ENCODE results near the gene FARSA.
"Not testable (repeated sequence)": the region's sequence is repeated elsewhere in the genome, so short reads cannot be mapped to it uniquely, and the experiment has no call there.

Gene FARSA

DNA sequence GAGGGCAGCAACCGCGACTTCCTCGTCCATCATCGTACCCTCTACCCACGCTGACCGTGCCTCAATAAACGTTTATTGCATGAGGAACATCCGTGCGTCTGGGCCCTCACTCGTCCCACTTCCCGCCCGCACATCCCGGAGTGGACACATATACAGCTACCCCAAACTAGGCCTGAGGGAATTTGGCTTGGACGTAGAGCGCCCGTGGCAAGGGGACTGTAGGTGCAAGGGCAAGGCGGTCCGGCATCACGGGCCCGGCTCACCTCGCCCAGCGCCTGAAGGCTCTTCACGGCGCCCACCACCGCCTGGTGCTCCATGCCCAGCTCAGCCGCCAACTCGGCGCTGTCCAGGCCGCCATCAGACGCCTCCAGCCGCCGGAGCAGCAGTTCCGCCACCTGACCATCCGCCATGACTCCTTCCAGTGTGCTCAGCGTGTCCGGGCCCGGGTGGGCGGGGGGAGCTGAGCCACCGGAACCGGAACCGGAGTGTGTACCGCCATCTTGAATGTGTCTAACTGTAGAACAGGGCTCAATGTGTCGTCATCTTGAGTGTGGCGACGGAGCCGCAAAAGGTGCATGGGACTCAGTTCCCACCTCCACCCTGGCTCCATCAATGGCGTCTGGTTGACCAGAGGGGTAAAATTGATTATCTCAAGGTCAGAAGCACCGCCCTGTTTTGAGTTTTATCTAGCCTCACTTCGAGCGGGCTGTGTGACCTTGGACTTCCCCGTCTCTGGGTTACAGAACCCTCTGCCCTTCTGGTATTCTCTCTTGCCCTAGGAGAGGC is at the start of gene FARSA:
FARSA (minus strand) TSS at position 425 of the 786 bp plus-strand sequence; CDS start at position 410, 15 bp downstream.
- DNase-seq (ENCODE audit: low spot score) = peak; percentile 93

DNA sequence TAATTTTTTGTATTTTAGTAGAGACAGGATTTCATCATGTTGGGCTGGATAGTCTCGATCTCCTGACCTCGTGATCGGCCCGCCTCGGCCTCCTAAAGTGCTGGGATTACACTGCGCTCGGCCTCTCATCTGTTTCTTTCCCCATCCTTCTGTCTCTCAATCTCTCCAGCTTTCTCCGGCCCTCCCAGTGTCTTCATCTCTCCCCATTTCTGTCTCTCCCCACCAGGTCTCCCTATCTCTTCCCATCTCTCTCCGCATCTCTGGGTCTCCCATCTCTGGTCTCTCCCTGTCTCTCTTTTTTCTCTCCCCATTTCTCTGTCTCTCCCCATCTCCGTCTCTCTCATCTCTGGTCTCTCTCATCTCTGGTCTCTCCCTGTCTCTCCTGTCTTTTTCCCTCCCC is 49.6 kb upstream of the FARSA start:
- DNase-seq (ENCODE audit: low spot score) = no peak

DNA sequence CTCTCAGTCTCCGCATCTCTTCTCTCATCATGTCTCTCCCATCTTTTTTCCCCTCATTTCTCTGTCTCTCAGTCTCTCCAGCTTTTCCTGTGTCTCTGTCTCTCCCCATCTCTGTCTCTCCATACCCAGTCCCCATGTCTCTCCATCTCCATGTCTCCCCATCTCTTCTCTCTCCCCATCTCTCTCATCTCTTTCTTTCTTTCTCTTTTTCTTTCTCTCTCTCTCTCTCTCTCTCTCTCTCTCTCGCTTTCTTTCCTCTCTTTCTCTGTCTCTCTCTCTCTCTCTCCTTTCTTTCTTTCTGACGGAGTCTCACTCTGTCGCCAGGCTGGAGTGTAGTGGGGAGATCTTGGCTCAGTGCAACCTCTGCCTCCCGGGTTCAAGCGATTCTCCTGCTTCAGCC is 49.1 kb upstream of the FARSA start:
- DNase-seq (ENCODE audit: low spot score) = no peak

DNA sequence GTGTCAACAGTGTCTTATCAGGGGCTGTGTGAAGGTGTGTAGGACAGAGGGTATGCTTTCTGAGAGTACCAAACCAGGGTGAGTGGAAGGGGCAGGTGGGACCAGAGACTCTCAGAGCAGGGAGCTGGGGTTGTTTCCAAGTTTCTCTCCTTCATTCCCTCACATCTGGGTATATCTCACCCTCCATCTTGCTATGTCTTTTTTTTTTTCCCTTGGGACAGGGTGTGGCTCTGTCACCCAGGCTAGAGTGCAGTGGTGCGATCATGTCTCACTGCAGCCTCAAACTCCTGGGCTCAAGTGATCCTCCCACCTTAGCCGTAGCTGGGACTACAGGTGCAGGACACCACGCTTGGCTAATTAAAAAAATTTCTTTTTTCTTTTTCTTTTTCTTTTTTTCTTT is 46.5 kb upstream of the FARSA start:
- DNase-seq (ENCODE audit: low spot score) = no peak

DNA sequence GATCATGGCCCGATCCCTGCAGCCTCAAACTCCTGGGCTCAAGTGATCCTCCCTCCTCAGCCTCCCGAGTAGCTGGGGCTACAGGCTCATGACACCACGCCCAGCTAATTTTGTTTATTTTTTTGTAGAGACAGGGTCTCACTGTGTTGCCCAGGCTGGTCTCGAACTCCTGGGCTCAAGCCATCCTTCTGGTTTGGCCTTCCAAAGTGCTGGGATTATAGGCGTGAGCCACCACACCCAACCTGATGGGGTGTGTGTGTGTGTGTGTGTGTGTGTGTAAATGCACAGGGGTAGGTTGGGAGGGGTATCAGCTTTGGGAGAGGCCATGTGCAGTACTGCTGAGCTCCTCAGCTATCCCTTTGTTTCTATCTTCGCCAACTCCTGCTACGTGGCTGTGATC is 42.6 kb upstream of the FARSA start:
- DNase-seq (ENCODE audit: low spot score) = not testable (repeated sequence)

DNA sequence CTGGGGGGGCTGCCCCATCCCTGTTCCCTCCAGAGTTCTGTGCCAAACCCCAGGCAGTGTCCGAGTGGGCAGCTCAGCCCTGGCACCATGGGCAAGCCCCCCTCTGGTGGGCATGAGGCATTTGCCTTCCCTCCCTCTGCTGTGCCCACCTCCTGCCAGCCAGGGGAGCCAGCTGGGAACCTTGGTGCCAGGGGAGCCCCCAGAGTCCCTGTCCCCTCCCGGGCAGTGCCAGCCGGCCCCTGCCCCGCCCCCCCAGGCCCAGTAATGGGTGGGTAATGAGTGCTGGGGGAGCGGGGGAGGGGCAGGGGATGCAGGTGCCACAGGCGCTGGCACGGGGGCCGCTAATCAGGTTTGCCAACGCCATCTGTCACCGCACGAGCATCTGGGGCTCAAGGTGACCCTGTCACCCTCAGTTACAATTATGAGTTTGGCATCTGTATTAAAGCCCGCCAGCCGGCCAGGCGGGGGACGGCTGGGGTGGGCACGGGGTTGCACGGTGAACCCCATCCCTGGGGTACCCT is 41.8 kb upstream of the FARSA start:
- no peak for DNase-seq (ENCODE audit: low spot score)

DNA sequence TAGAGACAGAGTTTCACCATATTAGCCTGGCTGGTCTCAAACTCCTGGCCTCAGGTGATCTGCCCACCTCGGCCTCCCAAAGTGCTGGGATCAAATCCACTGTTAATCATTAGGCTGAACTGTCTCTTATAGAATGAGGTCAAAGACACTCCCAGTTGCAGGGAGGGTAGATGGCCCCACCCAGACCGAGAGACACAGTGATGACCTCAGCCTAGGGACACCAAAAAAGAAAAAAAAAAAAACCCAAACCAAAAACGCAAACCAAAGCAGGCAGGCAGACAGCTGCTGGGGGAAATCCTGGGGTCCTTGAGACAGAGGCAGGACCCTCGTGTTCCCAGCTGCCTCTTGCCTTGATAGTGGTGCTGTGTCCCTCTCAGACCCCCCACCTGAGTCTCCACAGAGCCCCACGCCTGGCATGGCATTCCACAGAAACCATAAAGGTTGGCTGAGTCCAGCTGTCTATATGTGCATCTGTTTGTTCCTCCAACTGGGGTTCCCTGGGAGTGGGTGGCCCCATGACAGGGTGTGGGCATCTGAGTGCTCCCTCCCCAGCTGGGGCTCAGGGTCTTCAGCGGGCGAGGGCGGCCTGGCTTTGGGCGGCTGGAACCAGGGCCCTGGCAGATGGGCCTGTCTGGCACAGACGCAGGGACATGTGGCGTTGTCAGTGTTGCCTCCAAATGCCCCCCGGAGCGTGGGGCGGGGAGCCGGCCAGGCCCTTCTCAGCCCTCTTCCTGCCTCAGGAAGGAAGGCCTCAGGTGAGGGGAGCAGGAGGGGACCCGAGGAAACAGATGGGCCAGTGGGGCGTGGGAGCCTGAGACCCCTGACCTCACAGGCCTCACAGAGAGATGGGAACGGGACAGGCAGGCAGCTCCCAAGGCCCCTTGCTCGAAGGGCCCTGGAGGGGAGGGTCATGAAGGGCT is 41.0 kb upstream of the FARSA start:
- peak; percentile 68 for DNase-seq (ENCODE audit: low spot score)

DNA sequence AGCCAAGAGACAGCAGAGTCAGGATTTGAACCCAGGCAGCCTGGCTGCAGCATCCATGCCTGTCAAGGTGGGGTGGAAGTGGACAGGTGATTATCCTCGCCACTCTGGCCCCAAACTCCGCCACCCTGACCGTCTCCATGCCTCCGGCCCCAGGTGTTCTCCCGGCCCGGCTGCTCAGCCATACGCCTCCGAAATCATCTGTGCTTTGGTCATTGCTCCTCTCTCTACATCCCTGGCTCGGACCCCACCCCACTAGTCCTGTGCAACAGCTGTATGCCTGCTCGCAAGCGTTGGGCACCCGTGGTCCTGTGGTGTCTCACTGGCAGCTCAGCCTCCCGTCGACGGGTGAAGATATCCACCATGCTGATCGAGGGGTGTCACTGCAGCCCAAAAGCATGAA is 39.7 kb upstream of the FARSA start:
- no peak for DNase-seq (ENCODE audit: low spot score)

DNA sequence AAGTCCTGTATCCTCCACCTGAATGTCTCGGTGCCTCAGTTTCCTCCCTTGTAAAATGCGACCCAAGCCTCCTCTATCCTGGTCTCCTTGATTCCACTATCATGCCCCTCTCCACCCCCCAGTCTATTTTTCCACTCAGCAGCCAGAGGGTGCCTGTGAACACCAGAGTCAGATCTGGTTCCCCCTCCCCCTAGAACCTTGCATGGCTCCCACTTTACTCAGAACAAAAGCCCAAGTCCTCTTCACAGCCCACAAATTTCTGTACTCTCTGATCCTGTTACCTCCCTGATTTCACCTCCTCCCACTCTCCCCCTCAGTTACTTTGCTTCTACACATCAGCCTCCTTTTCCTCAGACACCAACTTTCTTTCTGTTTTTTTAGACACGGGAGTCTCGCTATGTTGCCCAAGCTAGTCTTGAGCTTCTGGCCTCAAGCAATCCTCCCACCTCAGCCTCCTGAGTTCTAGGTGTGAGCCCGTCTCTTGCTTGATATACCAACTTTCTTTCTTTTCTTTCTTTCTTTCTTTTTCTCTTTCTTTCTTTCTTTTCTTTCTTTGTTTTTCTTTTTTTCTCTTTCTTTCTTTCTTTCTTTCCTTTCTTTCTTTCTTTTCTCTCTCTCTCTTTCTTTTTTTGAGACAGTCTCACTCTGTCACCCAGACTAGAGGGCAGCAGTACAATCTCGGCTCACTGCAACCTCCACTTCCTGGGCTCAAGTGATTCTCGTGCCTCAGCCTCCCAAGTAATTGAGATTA is 36.7 kb upstream of the FARSA start:
- DNase-seq (ENCODE audit: low spot score) = no peak

DNA sequence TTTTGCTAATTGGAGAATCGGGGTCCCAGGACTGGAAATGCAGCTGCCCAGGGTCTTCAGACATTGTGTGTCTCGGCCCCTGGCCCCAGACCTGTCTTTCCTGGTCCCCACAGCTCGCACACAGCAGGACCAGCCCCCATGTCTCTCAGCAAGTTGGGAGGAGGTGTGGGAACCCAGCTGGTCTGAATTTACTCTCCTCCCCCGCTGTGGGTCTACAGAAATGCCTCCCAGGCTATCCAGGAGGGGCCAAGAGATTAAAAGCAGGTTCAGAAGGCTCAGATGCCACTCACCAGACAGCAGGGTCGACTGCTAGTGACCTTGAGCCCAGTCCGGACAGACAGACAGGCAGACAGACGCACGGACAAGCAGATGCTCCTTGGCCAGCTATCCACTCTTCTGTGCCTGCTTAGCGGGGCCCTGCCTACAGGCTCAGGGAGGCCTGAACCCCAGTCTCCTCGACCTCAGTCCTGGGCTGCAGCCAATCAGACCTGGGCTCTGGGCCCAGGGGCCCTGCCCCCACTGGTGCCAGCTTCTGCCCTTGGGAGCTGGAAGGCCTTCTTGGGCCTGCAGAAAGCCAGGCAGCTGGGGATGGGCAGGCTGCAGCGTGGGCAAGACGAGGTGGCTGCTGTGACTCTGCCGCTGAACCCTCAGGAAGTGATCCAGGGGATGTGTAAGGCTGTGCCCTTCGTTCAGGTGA is 35.9 kb upstream of the FARSA start, which contains the start of gene DAND5:
DAND5 (plus strand) TSS at position 285 of the 697 bp plus-strand sequence; CDS start at position 370, 85 bp downstream.
- no peak for DNase-seq (ENCODE audit: low spot score)

DNA sequence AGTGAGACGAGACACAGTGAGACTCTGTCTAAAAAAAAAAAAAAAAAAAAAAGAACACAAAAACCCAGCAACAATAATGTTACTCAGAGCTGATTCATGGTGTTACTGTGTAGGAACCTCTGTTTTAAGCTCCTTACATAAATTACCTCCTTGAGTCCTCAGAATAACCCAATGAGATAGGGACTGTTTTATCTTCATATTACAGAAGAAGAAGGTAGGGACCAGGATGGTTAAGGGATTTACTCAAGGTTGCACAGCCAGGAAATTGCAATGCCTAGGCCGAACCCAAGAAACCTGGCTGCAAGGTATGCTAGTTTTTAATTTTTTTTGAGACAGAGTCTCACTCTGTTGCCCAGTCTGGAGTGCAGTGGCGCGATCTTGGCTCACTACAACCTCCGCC is 34.4 kb upstream of the FARSA start:
- DNase-seq (ENCODE audit: low spot score) = no peak

DNA sequence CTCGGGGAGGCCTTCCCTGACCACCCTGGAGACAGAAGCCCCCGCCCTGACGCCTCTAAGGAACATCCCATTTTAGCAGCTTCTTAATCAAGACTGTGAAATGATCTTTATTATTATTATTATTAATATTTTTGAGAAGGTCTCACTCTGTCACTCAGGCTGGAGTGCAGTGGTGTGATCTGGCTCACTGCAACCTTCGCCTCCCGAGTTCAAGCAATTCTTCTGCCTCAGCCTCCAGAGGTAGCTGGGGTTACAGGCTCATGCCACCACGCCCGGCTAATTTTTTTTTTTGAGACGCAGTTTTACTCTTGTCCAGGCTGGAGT is 32.3 kb upstream of the FARSA start:
- DNase-seq (ENCODE audit: low spot score) = no peak

DNA sequence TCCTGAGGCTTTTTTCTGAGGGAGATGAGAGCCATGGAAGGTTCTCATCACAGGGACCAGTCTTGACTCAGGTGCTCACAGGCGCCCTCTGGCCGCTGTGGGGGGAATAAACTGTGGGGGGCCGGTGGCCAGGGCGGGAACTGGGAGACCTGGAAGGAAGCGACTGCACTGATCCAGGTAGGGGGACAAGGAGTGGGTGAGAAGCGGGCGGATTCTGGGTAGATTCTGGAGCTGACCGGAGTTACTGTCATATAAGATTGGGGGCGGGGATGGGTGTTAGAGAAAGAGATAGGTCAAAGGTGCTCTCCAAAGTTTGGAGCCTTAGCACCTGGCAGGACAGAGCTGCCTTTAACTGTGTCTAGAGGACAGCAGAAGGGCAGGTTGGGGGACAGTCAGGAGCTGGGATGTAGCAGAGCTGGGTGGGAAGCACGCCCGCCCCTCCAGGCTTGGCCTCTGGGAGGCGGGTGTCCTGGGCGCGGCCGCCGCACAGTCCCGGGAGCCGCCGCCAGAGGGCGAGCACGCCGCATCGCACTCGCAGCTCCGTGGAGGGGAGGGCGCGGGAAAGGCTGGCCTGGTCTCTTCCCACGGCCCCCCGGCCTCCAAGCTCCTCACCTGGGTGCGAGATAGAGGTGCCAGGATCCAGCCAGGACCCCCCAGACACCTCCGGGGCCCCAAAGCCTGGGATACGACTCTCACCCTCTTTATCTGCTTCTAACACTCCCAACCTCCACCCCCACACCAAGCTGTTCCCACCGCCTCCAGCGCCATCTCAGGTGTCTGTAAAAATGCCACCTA is 31.7 kb upstream of the FARSA start:
- peak; percentile 90 for DNase-seq (ENCODE audit: low spot score)

DNA sequence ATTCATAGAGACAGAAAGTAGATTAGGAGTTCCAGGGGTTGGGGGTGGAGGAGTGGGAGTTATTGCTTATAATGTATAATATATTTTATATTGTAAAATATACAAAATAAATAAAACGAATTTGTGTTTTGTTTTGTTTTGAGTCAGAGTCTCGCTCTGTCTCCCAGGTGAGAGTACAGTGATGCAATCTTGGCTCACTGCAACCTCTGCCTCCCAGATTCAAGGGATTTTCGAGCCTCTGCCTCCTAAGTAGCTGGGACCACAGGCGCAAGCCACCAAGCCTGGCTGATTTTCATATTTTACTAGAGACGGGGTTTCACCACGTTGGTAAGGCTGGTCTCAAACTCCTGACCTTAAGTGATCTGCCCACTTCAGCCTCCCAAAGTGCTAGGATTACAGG is 26.0 kb upstream of the FARSA start:
- DNase-seq (ENCODE audit: low spot score) = no peak

DNA sequence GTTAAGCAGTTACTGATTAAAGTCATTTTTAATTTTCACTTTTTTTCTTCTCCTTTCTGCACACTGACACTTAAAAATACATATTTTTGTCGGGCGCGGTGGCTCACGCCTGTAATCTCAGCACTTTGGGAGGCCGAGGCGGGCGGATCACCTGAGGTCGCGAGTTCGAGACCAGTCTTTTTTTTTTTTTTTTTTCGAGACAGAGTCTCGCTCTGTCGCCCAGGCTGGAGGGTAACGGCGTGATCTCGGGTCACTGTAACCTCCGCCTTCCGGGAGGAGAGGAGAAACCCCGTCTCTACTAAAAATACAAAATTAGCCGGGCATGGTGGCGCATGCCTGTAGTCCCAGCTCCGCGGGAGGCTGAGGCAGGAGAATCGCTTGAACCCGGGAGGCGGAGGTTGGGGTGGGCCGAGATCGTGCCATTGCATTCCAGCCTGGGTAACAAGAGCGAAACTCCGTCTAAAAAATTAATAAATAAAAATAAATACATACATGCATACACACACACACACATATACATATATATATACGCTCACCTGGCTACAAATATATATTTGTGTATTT is 24.0 kb upstream of the FARSA start:
- not testable (repeated sequence) for DNase-seq (ENCODE audit: low spot score)

DNA sequence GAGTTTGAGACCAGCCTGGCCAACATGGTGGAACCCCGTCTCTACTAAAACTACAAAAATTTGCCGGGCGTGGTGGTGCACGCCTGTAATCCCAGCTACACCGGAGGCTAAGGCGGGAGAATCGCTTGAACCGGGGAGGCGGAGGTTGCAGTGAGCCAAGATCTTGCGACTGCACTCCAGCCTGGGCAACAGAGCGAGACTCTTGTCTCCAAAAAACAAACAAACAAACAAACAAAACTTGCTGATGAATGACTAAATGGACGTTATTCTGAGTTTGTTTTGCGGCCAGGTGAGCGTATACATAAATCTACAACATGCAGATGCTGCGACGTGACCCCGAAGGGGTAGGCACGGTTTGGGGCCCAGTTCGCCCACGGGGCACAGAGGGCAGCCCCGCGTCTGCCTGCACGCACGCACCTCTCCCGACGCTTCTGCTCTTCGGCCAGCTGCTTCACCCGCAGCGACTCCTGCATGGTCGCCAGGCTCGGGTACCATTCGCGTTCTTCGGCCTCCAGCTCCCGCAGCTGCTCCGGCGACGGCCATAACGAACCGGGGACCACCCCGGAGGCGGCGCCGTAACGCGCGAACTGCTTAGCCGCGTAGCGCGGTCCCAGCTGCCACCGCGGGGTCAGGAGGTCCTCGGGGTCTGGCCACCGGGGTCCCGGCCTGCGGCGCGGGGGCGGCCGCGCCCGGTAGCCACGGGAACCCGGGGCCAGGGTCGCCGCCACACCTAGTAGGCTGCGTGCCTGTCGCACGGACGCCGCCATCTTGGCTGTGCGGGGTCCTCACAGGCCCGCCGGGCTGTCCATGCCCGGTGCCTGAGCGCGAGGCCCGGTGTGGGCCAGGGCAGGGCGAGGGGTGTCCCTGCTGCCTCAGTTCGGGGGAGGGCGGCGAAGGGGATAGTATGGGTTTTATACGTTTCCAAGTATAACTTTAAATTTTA is 23.2 kb upstream of the FARSA start, which contains the start of gene GADD45GIP1:
GADD45GIP1 (minus strand) TSS at position 778 of the 943 bp plus-strand sequence; CDS start at position 767, 11 bp downstream.
- DNase-seq (ENCODE audit: low spot score) = peak; percentile 79

DNA sequence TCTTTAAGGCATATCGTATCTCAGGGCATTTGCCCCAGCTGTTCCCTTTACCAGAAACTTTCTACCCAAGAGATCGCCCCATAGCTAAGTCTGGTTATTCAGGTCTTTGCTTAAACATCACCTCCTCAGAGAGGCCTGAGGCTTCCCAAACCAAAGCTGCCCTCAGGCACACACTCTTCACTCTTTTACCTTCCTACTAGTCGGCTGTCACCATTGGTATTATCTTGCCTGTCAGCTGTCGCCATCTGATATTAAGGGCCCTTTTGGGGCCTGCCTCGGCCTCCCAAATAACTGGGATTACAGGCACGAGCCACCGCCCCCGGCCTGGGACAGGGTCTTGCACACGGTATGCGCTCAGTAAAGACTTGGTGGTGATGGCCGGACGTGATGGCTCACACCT is 22.5 kb upstream of the FARSA start:
- no peak for DNase-seq (ENCODE audit: low spot score)

DNA sequence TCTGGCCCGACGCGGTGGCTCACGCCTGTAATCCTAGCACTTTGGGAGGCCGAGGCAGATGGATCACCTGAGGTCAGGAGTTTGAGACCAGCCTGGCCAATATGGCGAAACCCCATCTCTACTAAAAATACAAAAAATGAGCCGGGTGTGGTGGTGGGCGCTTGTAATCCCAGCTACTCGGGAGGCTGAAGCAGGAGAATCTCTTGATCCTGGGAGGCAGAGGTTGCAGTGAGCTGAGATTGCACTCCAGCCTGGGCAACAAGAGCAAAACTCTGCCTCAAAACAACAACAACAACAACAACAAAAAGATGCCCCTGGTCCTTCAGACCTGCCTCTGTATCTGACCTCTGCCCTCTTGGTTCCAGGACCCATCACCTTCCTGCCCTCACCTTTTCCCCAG is 22.1 kb upstream of the FARSA start:
- not testable (repeated sequence) for DNase-seq (ENCODE audit: low spot score)

DNA sequence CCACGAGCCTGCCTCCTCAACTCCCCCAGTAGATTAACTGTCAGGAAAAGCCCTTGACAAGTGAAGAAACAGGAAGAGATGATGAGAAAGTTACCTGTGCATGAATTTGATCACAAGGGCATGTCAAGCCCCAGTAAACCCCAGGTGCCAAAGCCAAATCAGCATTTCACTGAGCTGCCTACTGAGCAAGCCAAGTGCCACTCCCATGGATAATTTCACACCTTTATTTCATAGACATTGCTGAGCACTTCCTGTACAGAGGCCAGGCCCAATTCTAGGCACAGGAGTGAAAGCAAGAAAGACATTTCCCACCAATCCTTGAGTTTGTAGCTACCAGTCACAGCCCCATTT is 21.1 kb upstream of the FARSA start:
- DNase-seq (ENCODE audit: low spot score) = no peak

Data from hematopoietic multipotent progenitor cell treated with erythropoietin and hydrocortisone succinate and interleukin-3 and kit ligand, for 17 days (in vitro differentiated cells).